Measurements from ENCODE around the gene CD160.
"Not testable (repeated sequence)": the region's sequence is repeated elsewhere in the genome, so short reads cannot be mapped to it uniquely, and the experiment has no call there.

Gene CD160

GRCh38 chr1:145717833-145718232, 1.5 kb upstream of the CD160 start:
- Histone ChIP-seq H3K79me2 (ENCODE audit: low read length) (no peaks in the 10 kb centered on the region), H3K9me3 (replicated peaks; ENCODE audit: insufficient read depth, low read length) (no peaks in the 10 kb centered on the region), H3F3A (ENCODE audit: insufficient read depth, low read length) (no peaks in the 10 kb centered on the region), H3K9me2 (replicated peaks; ENCODE audit: insufficient read depth, low read length) (no peaks in the 10 kb centered on the region), H3K36me3 (replicated peaks; ENCODE audit: insufficient read depth, low read length) (no peaks in the 10 kb centered on the region), H3K4me3 (ENCODE audit: low read length) (no peak overlapping the region), H4K20me1 (ENCODE audit: insufficient read depth, low read length) (no peaks in the 10 kb centered on the region), H3K27ac (ENCODE audit: low read length) (no peak overlapping the region), H3K9ac (ENCODE audit: low read length) (no peak overlapping the region), H3K4me2 (ENCODE audit: low read depth, low read length) (no peak overlapping the region), H2AFZ (ENCODE audit: low read length) (no peak overlapping the region), H3K27me3 (replicated peaks; ENCODE audit: insufficient read depth, low read length) (no peaks in the 10 kb centered on the region), H3K4me1 (ENCODE audit: low read length) (peaks cover 4% of the 10 kb centered on the region)
- no peak for TF ChIP-seq CTCF (IDR thresholded peaks at IDR 0.05; ENCODE audit: low read length)
- no peak for TF ChIP-seq EZH2phosphoT487 (IDR thresholded peaks at IDR 0.05; ENCODE audit: low read length)
- no peak for TF ChIP-seq EZH2 (optimal IDR thresholded peaks at IDR 0.05; ENCODE audit: low read depth, low read length)
- no peak for DNase-seq

- H3K4me3 ChIP-seq (ENCODE audit: low read length); H3K27me3 ChIP-seq (replicated peaks; ENCODE audit: insufficient read depth, low read length); H4K20me1 ChIP-seq (ENCODE audit: insufficient read depth, low read length); H3K9me3 ChIP-seq (replicated peaks; ENCODE audit: insufficient read depth, low read length); H3K4me2 ChIP-seq (ENCODE audit: low read depth, low read length); H3K27ac ChIP-seq (ENCODE audit: low read length); H3F3A ChIP-seq (ENCODE audit: insufficient read depth, low read length); H3K9me2 ChIP-seq (replicated peaks; ENCODE audit: insufficient read depth, low read length); H3K4me1 ChIP-seq (ENCODE audit: low read length); H3K9ac ChIP-seq (ENCODE audit: low read length); H3K79me2 ChIP-seq (ENCODE audit: low read length); H3K36me3 ChIP-seq (replicated peaks; ENCODE audit: insufficient read depth, low read length); H2AFZ ChIP-seq (ENCODE audit: low read length); DNase-seq: not testable (repeated sequence)
These were observed 834 bp upstream of the CD160 start for GRCh38 chr1:145718465-145718864.

- no peak overlapping the region for H3K27ac ChIP-seq (ENCODE audit: low read length)
- DNase-seq = no peak
- no peaks in the 10 kb centered on the region for H3K27me3 ChIP-seq (replicated peaks; ENCODE audit: insufficient read depth, low read length)
- H3F3A ChIP-seq (ENCODE audit: insufficient read depth, low read length) = no peaks in the 10 kb centered on the region
- no peak overlapping the region for H3K9ac ChIP-seq (ENCODE audit: low read length)
- peaks cover 4% of the 10 kb centered on the region for H3K4me1 ChIP-seq (ENCODE audit: low read length)
- TF ChIP-seq EZH2phosphoT487 (IDR thresholded peaks at IDR 0.05; ENCODE audit: low read length) = no peak
- no peak for TF ChIP-seq CTCF (IDR thresholded peaks at IDR 0.05; ENCODE audit: low read length)
- TF ChIP-seq EZH2 (optimal IDR thresholded peaks at IDR 0.05; ENCODE audit: low read depth, low read length) = no peak
- peak overlapping the region; percentile 82; the same call in 1 of the 2 replicates for H3K4me2 ChIP-seq (ENCODE audit: low read depth, low read length)
- no peaks in the 10 kb centered on the region for H3K79me2 ChIP-seq (ENCODE audit: low read length)
- H3K4me3 ChIP-seq (ENCODE audit: low read length) = no peak overlapping the region
- no peaks in the 10 kb centered on the region for H3K9me2 ChIP-seq (replicated peaks; ENCODE audit: insufficient read depth, low read length)
- no peaks in the 10 kb centered on the region for H3K36me3 ChIP-seq (replicated peaks; ENCODE audit: insufficient read depth, low read length)
- H3K9me3 ChIP-seq (replicated peaks; ENCODE audit: insufficient read depth, low read length) = no peaks in the 10 kb centered on the region
- H2AFZ ChIP-seq (ENCODE audit: low read length) = peak overlapping the region; percentile 57; the same call in 1 of the 2 replicates
- no peaks in the 10 kb centered on the region for H4K20me1 ChIP-seq (ENCODE audit: insufficient read depth, low read length)
These were observed 1.2 kb downstream of the CD160 start for GRCh38 chr1:145720556-145720877.

GRCh38 chr1:145720878-145721671, 1.8 kb downstream of the CD160 start:
- H3K27ac ChIP-seq (ENCODE audit: low read length) = no peak overlapping the region
- no peaks in the 10 kb centered on the region for H3K36me3 ChIP-seq (replicated peaks; ENCODE audit: insufficient read depth, low read length)
- peak overlapping the region; percentile 40 for H3K4me3 ChIP-seq (ENCODE audit: low read length)
- peak overlapping the region; percentile 82 for H3K4me2 ChIP-seq (ENCODE audit: low read depth, low read length)
- H2AFZ ChIP-seq (ENCODE audit: low read length) = peak overlapping the region; percentile 57
- TF ChIP-seq CTCF (IDR thresholded peaks at IDR 0.05; ENCODE audit: low read length) (peak; percentile 98), EZH2 (optimal IDR thresholded peaks at IDR 0.05; ENCODE audit: low read depth, low read length) (no peak), EZH2phosphoT487 (IDR thresholded peaks at IDR 0.05; ENCODE audit: low read length) (no peak)
- no peaks in the 10 kb centered on the region for H3K27me3 ChIP-seq (replicated peaks; ENCODE audit: insufficient read depth, low read length)
- H3K9me3 ChIP-seq (replicated peaks; ENCODE audit: insufficient read depth, low read length) = no peaks in the 10 kb centered on the region
- no peaks in the 10 kb centered on the region for H3K9me2 ChIP-seq (replicated peaks; ENCODE audit: insufficient read depth, low read length)
- peak overlapping the region; percentile 6; the same call in 1 of the 2 replicates for H3K9ac ChIP-seq (ENCODE audit: low read length)
- peak; percentile 70 for DNase-seq
- peaks cover 4% of the 10 kb centered on the region for H3K4me1 ChIP-seq (ENCODE audit: low read length)
- no peaks in the 10 kb centered on the region for H3K79me2 ChIP-seq (ENCODE audit: low read length)
- H4K20me1 ChIP-seq (ENCODE audit: insufficient read depth, low read length) = no peaks in the 10 kb centered on the region
- H3F3A ChIP-seq (ENCODE audit: insufficient read depth, low read length) = no peaks in the 10 kb centered on the region

DNA sequence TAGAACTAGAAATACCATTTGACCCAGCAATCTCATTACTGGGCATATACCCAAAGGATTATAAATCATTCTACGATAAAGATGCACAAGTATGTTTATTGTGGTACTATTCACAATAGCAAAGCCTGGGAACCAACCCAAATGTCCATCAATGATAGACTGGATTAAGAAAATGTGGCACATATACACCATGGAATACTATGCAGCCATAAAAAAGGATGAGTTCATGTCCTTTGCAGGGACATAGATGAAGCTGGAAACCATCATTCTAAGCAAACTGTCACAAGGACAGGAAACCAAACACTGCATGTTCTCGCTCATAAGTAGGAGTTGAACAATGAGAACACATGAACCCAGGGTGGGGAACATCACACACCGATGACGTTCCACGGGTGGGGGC, 6.9 kb downstream of the CD160 start:
- not testable (repeated sequence) for H3K4me3 ChIP-seq (ENCODE audit: low read length); H3K4me2 ChIP-seq (ENCODE audit: low read depth, low read length); H3K9me3 ChIP-seq (replicated peaks; ENCODE audit: insufficient read depth, low read length); H3K79me2 ChIP-seq (ENCODE audit: low read length); H3K9me2 ChIP-seq (replicated peaks; ENCODE audit: insufficient read depth, low read length); H3F3A ChIP-seq (ENCODE audit: insufficient read depth, low read length); H3K36me3 ChIP-seq (replicated peaks; ENCODE audit: insufficient read depth, low read length); H3K27me3 ChIP-seq (replicated peaks; ENCODE audit: insufficient read depth, low read length); H4K20me1 ChIP-seq (ENCODE audit: insufficient read depth, low read length); DNase-seq; H2AFZ ChIP-seq (ENCODE audit: low read length); H3K9ac ChIP-seq (ENCODE audit: low read length); H3K4me1 ChIP-seq (ENCODE audit: low read length); H3K27ac ChIP-seq (ENCODE audit: low read length)

Measured in MM.1S (cell line).